Measurements from ENCODE around the gene MARCHF3. TPM values are rescaled to one million over a fixed set of nuclear protein-coding genes. Genes with fewer than 3 reads are reported as not detected.

The MARCHF3 gene
- total and polyA plus RNA-seq, 2 of the 13 experiments (the other 11 are each of a cell fraction or from before 2014, with no cell fraction given) = 4.8 to 11.9 TPM

DNA sequence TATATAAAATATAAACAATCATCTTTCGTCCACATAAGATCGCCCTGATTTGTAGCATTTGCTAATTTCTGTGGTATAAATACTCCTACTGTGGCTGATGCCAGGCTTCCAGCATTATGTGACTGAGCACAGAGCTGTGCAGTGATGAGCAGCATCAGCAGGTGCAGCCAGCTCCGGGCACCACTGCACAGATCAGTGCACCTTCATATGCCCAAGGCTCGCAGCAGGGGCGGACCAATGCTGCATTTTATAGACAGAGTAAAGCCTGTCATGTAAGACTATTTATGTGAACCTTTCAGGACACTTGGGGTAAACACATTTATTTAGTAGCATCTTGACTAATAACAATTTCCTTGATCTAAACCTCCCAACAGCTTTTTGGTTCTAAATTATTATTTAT lies 200.3 kb downstream of the MARCHF3 start:
- no peak overlapping the region for H3K9ac ChIP-seq (ENCODE audit: insufficient read depth, low read depth, low read length)
- no peaks in the 10 kb centered on the region for H4K20me1 ChIP-seq (ENCODE audit: insufficient read depth, low read length)
- H3K9me3 ChIP-seq (ENCODE audit: low read length) = no peaks in the 10 kb centered on the region
- no peak overlapping the region for H3K27ac ChIP-seq (ENCODE audit: extremely low read length, insufficient read depth, low read length)
- H3K36me3 ChIP-seq (replicated peaks in 1 of 2; ENCODE audit: control insufficient read depth in 1 of 2, insufficient read depth in 2 of 2, low read length in 2 of 2) = peaks cover 24 to 81% of the 10 kb centered on the region in 2 experiments
- WGBS (ENCODE audit: low lambda C conversion rate) = 100% methylated on average over 4 of the region's 5 CpGs
- no peak for FAIRE-seq
- no peak overlapping the region for H3K4me2 ChIP-seq (ENCODE audit: low read depth, low read length)
- CTCF ChIA-PET (ENCODE audit: low intra/inter-chr PET ratio, low total read pairs) = no interaction called here
- no peak overlapping the region for H3K4me3 ChIP-seq (replicated peaks in 1 of 3; ENCODE audit: insufficient read depth in 1 of 3, low read depth in 2 of 3, low read length in 3 of 3)
- POLR2A ChIA-PET = no interaction called here
- DNase-seq (ENCODE audit: low spot score) = no peak
- no peak overlapping the region for H2AFZ ChIP-seq (ENCODE audit: low read length)
- no peaks in the 10 kb centered on the region for H3K79me2 ChIP-seq (ENCODE audit: insufficient read depth, low read length)
- H3K4me1 ChIP-seq (ENCODE audit: insufficient read depth, low read length) = no peaks in the 10 kb centered on the region
- BruUV-seq (replicated peaks) = no TSS peak
- TF ChIP-seq ATF7-NPFF (CRISPR knock-in tag; IDR thresholded peaks at IDR 0.05; ENCODE audit: low read depth) = no peak
- no peak for TF ChIP-seq HNRNPH1 (optimal IDR thresholded peaks at IDR 0.05; ENCODE audit: low read depth, low read length)
- peak; percentile 55 for TF ChIP-seq RBM22 (optimal IDR thresholded peaks at IDR 0.05; ENCODE audit: low read length)
- TF ChIP-seq SIN3A (IDR thresholded peaks at IDR 0.05; ENCODE audit: borderline replicate concordance, low read depth, low read length) = no peak
- TF ChIP-seq SRSF1 (optimal IDR thresholded peaks at IDR 0.05; ENCODE audit: low read depth, low read length) = no peak
- TF ChIP-seq KLF9 (CRISPR knock-in tag; IDR thresholded peaks at IDR 0.05; ENCODE audit: low read depth) = no peak
- TF ChIP-seq CREM (IDR thresholded peaks at IDR 0.05) = no peak
- TF ChIP-seq CREM (CRISPR knock-in tag; IDR thresholded peaks at IDR 0.05) = no peak
- intact Hi-C loops (cut with micrococcal nuclease; ENCODE audit: unreplicated experiment) (no loop called here), in situ Hi-C loops (cut with HindIII; ENCODE audit: extremely low pct_ligation_motif_present, low pct_unique_long_range_greater_than_20kb) (no loop called here)
- no peak for ATAC-seq
- H3K27me3 ChIP-seq (ENCODE audit: control insufficient read depth in 1 of 2, insufficient read depth in 2 of 2, low read length in 2 of 2) = no peaks in the 10 kb centered on the region

DNA sequence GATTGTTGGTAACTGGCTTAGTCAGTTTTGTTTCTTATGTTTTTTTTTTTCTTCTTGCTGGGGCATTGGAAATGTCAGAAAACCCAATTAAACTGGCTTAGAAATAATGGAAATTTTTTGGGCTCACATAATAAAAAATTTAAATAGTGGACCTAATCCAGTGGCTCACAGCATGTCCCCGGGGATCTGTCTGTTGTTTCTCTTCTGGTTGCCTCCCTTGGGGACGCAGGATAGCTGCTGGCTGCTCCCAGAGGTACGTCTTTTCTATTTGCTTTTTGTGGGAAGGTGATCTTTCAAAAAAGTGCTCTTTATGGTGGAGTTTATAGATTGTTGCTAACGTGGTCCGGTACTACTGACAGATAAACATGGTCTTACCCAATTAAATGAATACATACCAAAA lies 201.3 kb downstream of the MARCHF3 start:
- Histone ChIP-seq H3K79me2 (ENCODE audit: insufficient read depth, low read length) (no peaks in the 10 kb centered on the region), H3K4me1 (ENCODE audit: insufficient read depth, low read length) (no peaks in the 10 kb centered on the region), H3K9me3 (ENCODE audit: low read length) (no peaks in the 10 kb centered on the region), H4K20me1 (ENCODE audit: insufficient read depth, low read length) (no peaks in the 10 kb centered on the region), H3K4me3 (replicated peaks in 1 of 3; ENCODE audit: insufficient read depth in 1 of 3, low read depth in 2 of 3, low read length in 3 of 3) (no peak overlapping the region), H3K9ac (ENCODE audit: insufficient read depth, low read depth, low read length) (no peak overlapping the region), H3K27ac (ENCODE audit: extremely low read length, insufficient read depth, low read length) (no peak overlapping the region), H2AFZ (ENCODE audit: low read length) (no peak overlapping the region), H3K36me3 (replicated peaks in 1 of 2; ENCODE audit: control insufficient read depth in 1 of 2, insufficient read depth in 2 of 2, low read length in 2 of 2) (peaks cover 22 to 80% of the 10 kb centered on the region in 2 experiments), H3K27me3 (ENCODE audit: control insufficient read depth in 1 of 2, insufficient read depth in 2 of 2, low read length in 2 of 2) (no peaks in the 10 kb centered on the region), H3K4me2 (ENCODE audit: low read depth, low read length) (no peak overlapping the region)
- no peak for FAIRE-seq
- in situ Hi-C loops (cut with HindIII; ENCODE audit: extremely low pct_ligation_motif_present, low pct_unique_long_range_greater_than_20kb) = no loop called here
- intact Hi-C loops (cut with micrococcal nuclease; ENCODE audit: unreplicated experiment) = no loop called here
- BruUV-seq (replicated peaks) = no TSS peak
- no peak for DNase-seq (ENCODE audit: low spot score)
- POLR2A ChIA-PET = no interaction called here
- CTCF ChIA-PET (ENCODE audit: low intra/inter-chr PET ratio, low total read pairs) = no interaction called here
- whole genome bisulfite sequencing (ENCODE audit: low lambda C conversion rate) = 93% methylated on average over 5 of the region's 5 CpGs
- no peak for ATAC-seq
- TF ChIP-seq, protein P1, sequence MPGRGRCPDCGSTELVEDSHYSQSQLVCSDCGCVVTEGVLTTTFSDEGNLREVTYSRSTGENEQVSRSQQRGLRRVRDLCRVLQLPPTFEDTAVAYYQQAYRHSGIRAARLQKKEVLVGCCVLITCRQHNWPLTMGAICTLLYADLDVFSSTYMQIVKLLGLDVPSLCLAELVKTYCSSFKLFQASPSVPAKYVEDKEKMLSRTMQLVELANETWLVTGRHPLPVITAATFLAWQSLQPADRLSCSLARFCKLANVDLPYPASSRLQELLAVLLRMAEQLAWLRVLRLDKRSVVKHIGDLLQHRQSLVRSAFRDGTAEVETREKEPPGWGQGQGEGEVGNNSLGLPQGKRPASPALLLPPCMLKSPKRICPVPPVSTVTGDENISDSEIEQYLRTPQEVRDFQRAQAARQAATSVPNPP (CRISPR knock-in tag; IDR thresholded peaks at IDR 0.05) = no peak
- TF ChIP-seq ZSCAN29 (CRISPR knock-in tag; conservative IDR thresholded peaks at IDR 0.05) = no peak
- TF ChIP-seq, protein P2, sequence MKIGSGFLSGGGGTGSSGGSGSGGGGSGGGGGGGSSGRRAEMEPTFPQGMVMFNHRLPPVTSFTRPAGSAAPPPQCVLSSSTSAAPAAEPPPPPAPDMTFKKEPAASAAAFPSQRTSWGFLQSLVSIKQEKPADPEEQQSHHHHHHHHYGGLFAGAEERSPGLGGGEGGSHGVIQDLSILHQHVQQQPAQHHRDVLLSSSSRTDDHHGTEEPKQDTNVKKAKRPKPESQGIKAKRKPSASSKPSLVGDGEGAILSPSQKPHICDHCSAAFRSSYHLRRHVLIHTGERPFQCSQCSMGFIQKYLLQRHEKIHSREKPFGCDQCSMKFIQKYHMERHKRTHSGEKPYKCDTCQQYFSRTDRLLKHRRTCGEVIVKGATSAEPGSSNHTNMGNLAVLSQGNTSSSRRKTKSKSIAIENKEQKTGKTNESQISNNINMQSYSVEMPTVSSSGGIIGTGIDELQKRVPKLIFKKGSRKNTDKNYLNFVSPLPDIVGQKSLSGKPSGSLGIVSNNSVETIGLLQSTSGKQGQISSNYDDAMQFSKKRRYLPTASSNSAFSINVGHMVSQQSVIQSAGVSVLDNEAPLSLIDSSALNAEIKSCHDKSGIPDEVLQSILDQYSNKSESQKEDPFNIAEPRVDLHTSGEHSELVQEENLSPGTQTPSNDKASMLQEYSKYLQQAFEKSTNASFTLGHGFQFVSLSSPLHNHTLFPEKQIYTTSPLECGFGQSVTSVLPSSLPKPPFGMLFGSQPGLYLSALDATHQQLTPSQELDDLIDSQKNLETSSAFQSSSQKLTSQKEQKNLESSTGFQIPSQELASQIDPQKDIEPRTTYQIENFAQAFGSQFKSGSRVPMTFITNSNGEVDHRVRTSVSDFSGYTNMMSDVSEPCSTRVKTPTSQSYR (CRISPR knock-in tag; IDR thresholded peaks at IDR 0.05; ENCODE audit: borderline replicate concordance) = no peak
- TF ChIP-seq ZMAT3 (CRISPR knock-in tag; conservative IDR thresholded peaks at IDR 0.05) = no peak
- no peak for TF ChIP-seq ATF1 (CRISPR knock-in tag; IDR thresholded peaks at IDR 0.05)
- TF ChIP-seq RNF2 (conservative IDR thresholded peaks at IDR 0.05; ENCODE audit: low read depth) = no peak
- no peak for TF ChIP-seq TAF15 (IDR thresholded peaks at IDR 0.05; ENCODE audit: low read depth, low read length, poor library complexity, severe bottlenecking)
- TF ChIP-seq CHD4 (IDR thresholded peaks at IDR 0.05; ENCODE audit: borderline replicate concordance, low read length) = no peak
